AG04450 (cell line): ENCODE data around the gene QRICH2. TPM values are rescaled to one million over a fixed set of nuclear protein-coding genes. Genes with fewer than 3 reads are reported as not detected.

Source experiments
- CTCF ChIA-PET: fragments of 300-600, 350-600 bp; formaldehyde crosslinking; extraction: SDS; loops from one replicate; lab custom pipeline; 2022; ENCODE audit warnings: antibody characterized with exemption, inconsistent platforms; lab: Charles Lee
- POLR2A ChIA-PET: fragments of 350-600 bp; formaldehyde crosslinking; extraction: SDS; loops from one replicate; lab custom pipeline; 2021; ENCODE audit warnings: antibody characterized with exemption, inconsistent platforms; lab: Yijun Ruan, JAX
- DNase-seq: peaks from one replicate; pipeline ENCODE4 v3.0.0-alpha.2; 2011; ENCODE audit warnings: low read depth, low spot score
- H3K27ac ChIP-seq: one replicate; pipeline ENCODE4 v1.5.1; 2012; ENCODE audit warnings: low read depth, low read length, control low read depth
- H3K27me3 ChIP-seq: one replicate; pipeline ENCODE4 v1.6.0; 2012; ENCODE audit warnings: low read length; ENCODE audit not compliant: control insufficient read depth, insufficient read depth
- H3K4me3 ChIP-seq: 2 replicates; pipeline ENCODE4 v1.5.1; 2011; ENCODE audit warnings: mild to moderate bottlenecking, low read depth, low read length, control low read depth
- H3K9me3 ChIP-seq: 2 replicates; pipeline ENCODE4 v1.5.1; 2012; ENCODE audit warnings: low read length; ENCODE audit not compliant: control insufficient read depth, insufficient read depth
- CTCF ChIP-seq: IDR thresholded peaks from 2 replicates; pipeline ENCODE4 v1.5.1; 2011; ENCODE audit warnings: low read depth, low read length, control low read depth, inconsistent platforms
- polyA plus RNA-seq: library from polyadenylated mRNA; depleted of rRNA; stranded (reverse); fragments of >200 nt; gene quantifications from 2 replicates; pipeline ENCODE4 v1.2.3, GENCODE V29; 2011

The QRICH2 gene
- polyA plus RNA-seq, 1 experiment: 1.2 TPM

DNA sequence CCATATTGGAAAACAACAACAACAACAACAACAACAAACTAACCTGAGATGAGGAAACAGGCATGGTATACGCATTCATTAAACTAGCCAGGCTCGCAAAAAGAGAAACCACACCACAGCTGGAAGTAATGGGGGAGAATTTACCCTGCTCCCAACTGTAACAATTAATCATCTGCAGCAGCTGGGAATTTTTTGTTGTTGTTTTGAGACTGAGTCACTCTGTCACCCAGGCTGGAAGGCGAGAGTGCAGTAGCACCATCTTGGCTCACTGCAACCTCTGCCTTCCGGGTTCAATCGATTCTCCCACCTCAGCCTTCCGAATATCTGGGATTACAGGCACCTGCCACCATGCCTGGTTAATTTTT lies 29.3 kb upstream of the QRICH2 start:
- TF ChIP-seq CTCF: no peak
- CTCF ChIA-PET: interaction anchor here (0.9 to 1.6 kb wide), 3 partner anchors 32 to 58 kb away, joined by 3 to 4 read pairs (median 3); no protein-coding TSS in a partner anchor
- Histone ChIP-seq H3K9me3 (no peaks in the 10 kb centered on the region), H3K27me3 (no peaks in the 10 kb centered on the region), H3K4me3 (no peak overlapping the region), H3K27ac (no peak overlapping the region)
- POLR2A ChIA-PET: interaction anchor here (1.4 kb wide), 1 partner anchor 16 kb away, joined by 6 read pairs; the partner anchor contains the start of gene PRPSAP1
- DNase-seq: no peak

DNA sequence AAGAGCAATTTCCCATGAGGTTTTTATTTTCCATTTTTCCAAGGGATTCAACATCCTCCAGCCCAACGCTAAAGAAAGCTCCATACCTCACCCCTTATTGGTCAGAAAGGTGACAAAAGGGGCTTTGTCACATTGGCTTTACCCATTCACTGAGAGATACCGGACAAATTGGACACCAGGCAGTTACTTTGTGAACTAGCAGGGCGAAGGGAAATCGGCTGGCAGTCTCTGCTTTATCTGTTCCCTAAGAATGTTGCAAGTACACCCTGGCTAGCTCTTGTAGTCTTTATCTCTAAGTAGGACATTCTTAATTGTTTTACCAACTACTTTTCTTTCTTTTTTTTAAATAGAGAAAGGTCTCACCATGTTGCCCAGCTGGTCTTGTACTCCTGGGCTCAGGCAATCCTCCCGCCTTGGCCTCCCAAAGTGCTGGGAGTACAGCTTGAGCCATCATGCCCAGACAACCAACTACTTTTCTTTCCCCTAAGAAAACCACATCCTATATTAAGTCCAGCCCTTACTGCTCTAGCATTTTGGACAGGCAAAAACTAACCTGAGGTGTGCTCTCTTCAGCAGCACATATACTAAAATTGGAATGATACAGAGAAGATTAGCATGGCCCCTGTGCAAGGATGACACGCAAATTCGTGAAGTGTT lies 28.8 kb upstream of the QRICH2 start:
- ChIA-PET POLR2A (interaction anchor here (0.6 to 1.4 kb wide), 3 partner anchors 17 to 53 kb away, joined by 4 to 6 read pairs (median 5); partner anchors contain the start of gene PRPSAP1), CTCF (interaction anchor here (0.6 to 1.6 kb wide), 6 partner anchors 21 to 233 kb away, joined by 3 to 7 read pairs (median 4); partner anchors contain the start of gene EXOC7)
- Histone ChIP-seq H3K27ac (no peak overlapping the region), H3K9me3 (no peaks in the 10 kb centered on the region), H3K27me3 (no peaks in the 10 kb centered on the region), H3K4me3 (no peak overlapping the region)
- DNase-seq: no peak
- TF ChIP-seq CTCF: no peak

DNA sequence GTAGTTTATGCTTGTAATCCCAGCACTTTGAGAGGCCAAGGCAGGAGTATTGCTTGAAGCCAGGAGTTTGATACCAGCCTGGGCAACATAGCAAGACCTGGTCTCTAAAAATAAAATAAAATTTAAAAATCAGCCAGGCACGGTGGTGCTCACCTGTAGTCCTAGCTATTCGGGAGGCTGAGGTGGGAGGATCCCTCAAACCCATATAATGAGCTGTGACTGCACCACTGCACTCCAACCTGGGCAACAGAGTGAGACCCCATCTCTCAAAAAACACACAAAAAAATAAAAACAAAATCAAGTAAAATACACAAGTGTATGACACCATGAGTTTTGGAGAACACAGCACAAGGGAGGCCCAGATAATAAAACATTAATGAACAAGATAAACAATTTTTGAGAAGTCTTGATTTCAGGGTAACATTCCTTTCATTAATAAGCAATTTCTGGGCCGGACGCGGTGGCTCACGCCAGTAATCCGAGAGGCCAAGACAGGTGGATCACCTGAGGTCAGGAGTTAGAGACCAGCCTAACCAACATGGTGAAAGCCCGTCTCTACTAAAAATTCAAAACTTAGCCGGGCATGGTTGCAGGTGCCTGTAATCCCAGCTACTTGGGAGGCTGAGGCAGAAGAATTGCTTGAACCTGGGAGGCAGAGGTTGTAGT lies 27.8 kb upstream of the QRICH2 start:
- no peak overlapping the region for H3K27ac ChIP-seq
- no peaks in the 10 kb centered on the region for H3K9me3 ChIP-seq
- H3K27me3 ChIP-seq: no peaks in the 10 kb centered on the region
- no peak overlapping the region for H3K4me3 ChIP-seq
- ChIA-PET CTCF (interaction anchor here (0.7 to 1.5 kb wide), 2 partner anchors 62 to 216 kb away, joined by 4 to 5 read pairs; no protein-coding TSS in a partner anchor), POLR2A (no interaction called here)
- no peak for TF ChIP-seq CTCF
- no peak for DNase-seq

GRCh38 chr17:76333673-76334505 lies 25.8 kb upstream of the QRICH2 start:
- DNase-seq: no peak
- Histone ChIP-seq H3K9me3 (no peaks in the 10 kb centered on the region), H3K27me3 (no peaks in the 10 kb centered on the region), H3K4me3 (no peak overlapping the region), H3K27ac (no peak overlapping the region)
- no peak for TF ChIP-seq CTCF
- ChIA-PET POLR2A (no interaction called here), CTCF (interaction anchor here (0.6 to 1.3 kb wide), 2 partner anchors 36 to 320 kb away, joined by 3 read pairs; no protein-coding TSS in a partner anchor)
